ENCODE results near the gene CBLL1. TPM values are rescaled to one million over a fixed set of nuclear protein-coding genes. Genes with fewer than 3 reads are reported as not detected.

CBLL1 gene
- total RNA-seq, 1 donor from 2014 or later = 23.8 TPM

- TF ChIP-seq, protein P1, sequence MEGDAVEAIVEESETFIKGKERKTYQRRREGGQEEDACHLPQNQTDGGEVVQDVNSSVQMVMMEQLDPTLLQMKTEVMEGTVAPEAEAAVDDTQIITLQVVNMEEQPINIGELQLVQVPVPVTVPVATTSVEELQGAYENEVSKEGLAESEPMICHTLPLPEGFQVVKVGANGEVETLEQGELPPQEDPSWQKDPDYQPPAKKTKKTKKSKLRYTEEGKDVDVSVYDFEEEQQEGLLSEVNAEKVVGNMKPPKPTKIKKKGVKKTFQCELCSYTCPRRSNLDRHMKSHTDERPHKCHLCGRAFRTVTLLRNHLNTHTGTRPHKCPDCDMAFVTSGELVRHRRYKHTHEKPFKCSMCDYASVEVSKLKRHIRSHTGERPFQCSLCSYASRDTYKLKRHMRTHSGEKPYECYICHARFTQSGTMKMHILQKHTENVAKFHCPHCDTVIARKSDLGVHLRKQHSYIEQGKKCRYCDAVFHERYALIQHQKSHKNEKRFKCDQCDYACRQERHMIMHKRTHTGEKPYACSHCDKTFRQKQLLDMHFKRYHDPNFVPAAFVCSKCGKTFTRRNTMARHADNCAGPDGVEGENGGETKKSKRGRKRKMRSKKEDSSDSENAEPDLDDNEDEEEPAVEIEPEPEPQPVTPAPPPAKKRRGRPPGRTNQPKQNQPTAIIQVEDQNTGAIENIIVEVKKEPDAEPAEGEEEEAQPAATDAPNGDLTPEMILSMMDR (IDR thresholded peaks at IDR 0.05) = no peak
- H3K9me3 Mint-ChIP-seq (ENCODE audit: unreplicated experiment) = no peaks in the 10 kb centered on the region
- H3K4me3 Mint-ChIP-seq (ENCODE audit: unreplicated experiment) = no peak overlapping the region
- H3K4me1 Mint-ChIP-seq (ENCODE audit: unreplicated experiment) = no peaks in the 10 kb centered on the region
- no peak for DNase-seq (ENCODE audit: extremely low spot score, unreplicated experiment)
- H3K27me3 Mint-ChIP-seq (ENCODE audit: unreplicated experiment) = peaks cover 38% of the 10 kb centered on the region
- no peaks in the 10 kb centered on the region for H3K36me3 Mint-ChIP-seq (ENCODE audit: unreplicated experiment)
- H3K27ac Mint-ChIP-seq (ENCODE audit: unreplicated experiment) = no peak overlapping the region
These were observed 22.7 kb upstream of the CBLL1 start for GRCh38 chr7:107721286-107721685.

- DNase-seq (ENCODE audit: extremely low spot score, unreplicated experiment) = no peak
- Mint-ChIP-seq H3K27ac (ENCODE audit: unreplicated experiment) (no peak overlapping the region), H3K4me1 (ENCODE audit: unreplicated experiment) (no peaks in the 10 kb centered on the region), H3K9me3 (ENCODE audit: unreplicated experiment) (no peaks in the 10 kb centered on the region), H3K27me3 (ENCODE audit: unreplicated experiment) (peaks cover 55% of the 10 kb centered on the region), H3K4me3 (ENCODE audit: unreplicated experiment) (no peak overlapping the region), H3K36me3 (ENCODE audit: unreplicated experiment) (no peaks in the 10 kb centered on the region)
- TF ChIP-seq, protein P1 (IDR thresholded peaks at IDR 0.05) = no peak
These were observed 20.7 kb upstream of the CBLL1 start for GRCh38 chr7:107723255-107723654.

- TF ChIP-seq, protein P1 (IDR thresholded peaks at IDR 0.05) = peak; percentile 76
- Mint-ChIP-seq H3K27ac (ENCODE audit: unreplicated experiment) (no peak overlapping the region), H3K4me1 (ENCODE audit: unreplicated experiment) (no peaks in the 10 kb centered on the region), H3K4me3 (ENCODE audit: unreplicated experiment) (no peak overlapping the region), H3K27me3 (ENCODE audit: unreplicated experiment) (peaks cover 58% of the 10 kb centered on the region), H3K36me3 (ENCODE audit: unreplicated experiment) (no peaks in the 10 kb centered on the region), H3K9me3 (ENCODE audit: unreplicated experiment) (no peaks in the 10 kb centered on the region)
- DNase-seq (ENCODE audit: extremely low spot score, unreplicated experiment) = no peak
These were observed 18.7 kb upstream of the CBLL1 start for GRCh38 chr7:107725138-107725740.

DNA sequence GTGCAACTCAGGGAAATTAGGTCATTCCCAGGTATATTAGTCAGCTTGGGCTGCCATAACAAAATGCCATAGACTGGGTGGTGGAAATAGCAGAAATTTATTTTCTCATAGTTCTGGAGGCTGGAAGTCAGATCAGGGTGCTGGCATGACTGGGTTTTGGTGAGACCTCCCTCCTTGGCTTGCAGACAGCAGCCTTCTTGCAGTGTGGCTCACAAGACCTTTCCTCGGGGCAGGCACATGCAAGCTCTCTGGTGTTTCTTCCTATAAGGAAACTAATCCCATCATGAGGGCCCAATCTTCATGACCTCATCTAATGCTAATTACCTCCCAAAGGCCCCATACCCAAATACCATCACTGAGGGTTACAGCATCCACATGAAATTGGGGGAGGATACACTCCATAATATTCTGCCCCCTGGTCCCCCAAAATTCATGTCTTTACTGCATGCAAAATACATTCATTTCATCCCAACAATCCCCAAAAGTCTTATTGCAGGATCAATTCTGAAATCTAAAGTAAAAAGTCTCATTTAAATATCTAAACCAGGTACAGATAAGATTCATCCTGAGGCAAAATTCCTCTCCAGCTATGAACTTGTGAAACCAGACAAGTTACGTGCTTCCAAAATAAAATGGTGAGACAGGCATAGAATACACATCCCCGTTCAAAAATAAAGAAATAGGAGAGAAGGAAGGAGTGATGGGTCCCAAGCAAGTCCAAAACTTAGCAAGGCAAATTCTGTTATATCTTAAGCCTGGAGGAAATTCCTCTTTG, 17.4 kb upstream of the CBLL1 start:
- Mint-ChIP-seq H3K4me3 (ENCODE audit: unreplicated experiment) (no peak overlapping the region), H3K4me1 (ENCODE audit: unreplicated experiment) (no peaks in the 10 kb centered on the region), H3K27me3 (ENCODE audit: unreplicated experiment) (peaks cover 51% of the 10 kb centered on the region), H3K27ac (ENCODE audit: unreplicated experiment) (no peak overlapping the region), H3K36me3 (ENCODE audit: unreplicated experiment) (no peaks in the 10 kb centered on the region), H3K9me3 (ENCODE audit: unreplicated experiment) (no peaks in the 10 kb centered on the region)
- DNase-seq (ENCODE audit: extremely low spot score, unreplicated experiment) = no peak
- TF ChIP-seq, protein P1 (IDR thresholded peaks at IDR 0.05) = no peak

DNA sequence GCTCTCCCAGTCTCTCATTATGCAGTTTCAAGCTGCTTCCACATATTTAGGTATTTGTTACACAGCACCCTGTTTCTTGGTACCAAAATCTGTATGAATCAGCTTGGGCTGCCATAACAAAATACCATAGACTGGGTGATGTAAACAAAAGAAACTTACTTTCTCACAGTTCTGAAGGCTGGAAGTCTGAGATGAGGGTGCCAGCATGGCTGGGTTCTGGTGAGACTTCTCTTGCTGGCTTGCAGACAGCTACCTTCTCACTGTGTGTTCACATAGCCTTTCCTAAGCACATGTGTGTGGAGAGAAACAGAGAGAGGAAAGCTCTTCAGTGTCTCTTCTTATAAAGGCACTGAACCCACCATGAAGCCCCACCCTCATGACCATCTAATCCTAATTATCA, 15.7 kb upstream of the CBLL1 start:
- DNase-seq (ENCODE audit: extremely low spot score, unreplicated experiment) = no peak
- peaks cover 46% of the 10 kb centered on the region for H3K27me3 Mint-ChIP-seq (ENCODE audit: unreplicated experiment)
- no peak overlapping the region for H3K4me3 Mint-ChIP-seq (ENCODE audit: unreplicated experiment)

More for the DNA sequence above, 15.7 kb upstream of the CBLL1 start:
- Mint-ChIP-seq H3K27ac (ENCODE audit: unreplicated experiment) (no peak overlapping the region), H3K36me3 (ENCODE audit: unreplicated experiment) (no peaks in the 10 kb centered on the region), H3K9me3 (ENCODE audit: unreplicated experiment) (no peaks in the 10 kb centered on the region), H3K4me1 (ENCODE audit: unreplicated experiment) (no peaks in the 10 kb centered on the region)
- TF ChIP-seq, protein P1 (IDR thresholded peaks at IDR 0.05) = no peak

Data from osteocyte (in vitro differentiated cells).